OCI-M1 (cell line): ENCODE results near the gene CYP2W1.
A peak's percentile ranks its signal among the peaks of the same experiment; 100 is the strongest.

ENCODE experiments used
- DNase-seq: peaks from one replicate; lab custom pipeline; 2025; lab: John Stamatoyannopoulos, UW

CYP2W1 gene

DNA sequence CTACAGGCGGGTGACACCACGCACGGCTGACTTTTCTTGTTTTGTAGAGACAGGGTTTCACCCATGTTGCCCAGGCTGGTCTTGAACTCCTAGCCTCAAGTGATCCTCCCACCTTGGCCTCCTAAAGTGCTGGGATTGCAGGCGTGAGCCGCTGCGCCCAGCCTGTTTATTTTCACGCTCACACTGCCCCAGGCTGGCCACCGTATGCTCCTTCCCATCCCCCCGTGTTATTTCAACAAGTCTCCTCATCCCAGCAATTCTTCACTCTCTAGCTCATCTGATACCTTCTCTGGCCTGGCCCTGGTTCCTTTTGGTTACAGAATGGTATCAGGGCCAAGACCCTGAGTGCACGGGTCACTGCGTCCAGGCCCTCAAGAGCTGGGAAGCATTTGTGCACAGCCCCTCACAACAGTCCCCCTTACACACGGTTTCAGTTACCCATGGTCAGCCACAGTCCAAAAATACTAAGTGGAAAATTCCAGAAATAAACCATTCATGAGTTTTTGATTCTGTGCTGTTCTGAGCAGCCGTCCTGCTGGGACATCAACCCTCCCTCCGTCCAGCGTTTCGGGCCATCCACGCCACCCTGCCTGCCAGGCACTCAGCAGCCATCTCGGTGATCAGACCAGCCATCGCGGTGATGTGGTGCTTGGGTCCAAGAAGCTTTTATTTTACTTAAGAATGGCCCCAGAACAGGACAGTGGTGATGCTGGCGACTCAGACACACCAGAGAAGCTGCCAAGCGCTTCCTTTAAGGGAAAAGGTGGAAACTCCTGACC lies 16.5 kb upstream of the CYP2W1 start:
- no peak for DNase-seq

DNA sequence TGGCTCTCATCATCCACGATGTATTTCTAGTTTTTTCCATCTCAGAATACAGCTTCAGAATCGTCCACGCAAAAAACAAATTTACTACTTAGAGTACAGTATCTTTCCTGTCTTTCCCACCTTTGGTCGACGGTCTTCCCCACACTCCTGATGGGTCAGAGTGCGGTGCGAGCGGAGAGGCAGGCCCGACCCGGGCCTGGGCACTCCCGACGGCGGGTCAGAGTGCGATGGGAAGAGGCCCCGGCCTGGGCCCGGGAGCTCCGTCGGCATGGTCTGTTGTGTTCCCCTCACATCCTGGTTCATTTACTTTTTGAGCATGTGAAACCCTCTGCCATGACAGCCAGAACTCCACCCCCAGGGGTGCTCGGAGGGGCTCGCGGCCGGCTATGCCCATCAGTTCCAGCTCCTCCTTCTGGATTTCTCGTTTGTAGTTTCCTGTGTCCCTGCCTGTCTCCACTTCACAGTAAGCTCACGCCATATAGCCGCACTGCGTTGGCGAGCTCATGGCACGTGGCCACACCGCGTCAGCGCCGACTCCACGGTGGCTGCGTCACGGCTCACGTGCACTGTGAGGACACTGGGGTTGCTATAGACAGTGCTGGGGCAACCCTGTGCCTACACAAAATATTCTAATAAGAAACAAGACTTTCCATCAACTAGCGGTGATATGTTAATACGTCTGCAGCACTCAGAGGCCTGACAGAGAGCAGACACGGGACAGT lies 15.5 kb upstream of the CYP2W1 start:
- DNase-seq, result no peak

DNA sequence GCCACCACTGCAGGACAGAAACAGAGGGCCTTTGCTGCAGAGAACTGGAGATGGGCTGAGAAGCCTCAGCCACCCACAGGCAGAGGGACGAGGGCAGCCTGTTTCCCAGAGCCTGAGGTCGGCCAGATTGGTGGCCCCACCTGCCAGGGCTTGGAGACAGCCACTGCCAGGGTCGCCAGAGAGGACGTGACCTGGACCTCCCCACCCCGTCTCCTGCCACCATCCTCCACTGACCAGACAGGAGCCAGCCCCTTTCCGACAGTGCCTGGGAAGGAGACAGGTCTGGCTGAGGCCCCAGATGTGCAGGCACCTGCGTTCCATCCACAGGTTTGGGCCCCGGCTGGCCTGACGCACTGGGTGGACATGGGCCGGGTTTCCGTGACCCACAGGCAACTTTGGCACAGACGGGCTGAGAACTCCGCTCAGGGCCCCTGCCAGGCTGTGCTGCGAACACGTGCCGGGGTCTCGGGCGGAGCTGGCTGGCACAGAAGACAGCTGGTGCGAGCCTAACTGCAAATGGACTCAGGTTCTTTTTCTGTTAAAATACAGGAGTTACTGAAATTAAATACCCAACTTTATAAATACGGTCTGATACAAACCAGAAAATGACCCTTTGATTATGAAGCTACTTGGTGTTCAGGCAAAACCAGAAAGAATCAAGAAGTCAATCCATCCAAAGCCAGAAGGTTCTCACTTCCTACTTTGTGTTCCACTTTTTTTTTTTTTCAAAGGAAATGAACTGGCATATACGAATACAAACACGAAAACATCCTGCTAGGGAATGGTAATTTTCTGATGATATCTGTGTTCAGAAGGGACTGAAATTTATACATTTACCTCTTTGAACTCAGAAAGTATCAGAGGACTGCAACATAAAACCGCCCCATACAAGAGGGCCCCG lies 14.5 kb upstream of the CYP2W1 start:
- no peak for DNase-seq

DNA sequence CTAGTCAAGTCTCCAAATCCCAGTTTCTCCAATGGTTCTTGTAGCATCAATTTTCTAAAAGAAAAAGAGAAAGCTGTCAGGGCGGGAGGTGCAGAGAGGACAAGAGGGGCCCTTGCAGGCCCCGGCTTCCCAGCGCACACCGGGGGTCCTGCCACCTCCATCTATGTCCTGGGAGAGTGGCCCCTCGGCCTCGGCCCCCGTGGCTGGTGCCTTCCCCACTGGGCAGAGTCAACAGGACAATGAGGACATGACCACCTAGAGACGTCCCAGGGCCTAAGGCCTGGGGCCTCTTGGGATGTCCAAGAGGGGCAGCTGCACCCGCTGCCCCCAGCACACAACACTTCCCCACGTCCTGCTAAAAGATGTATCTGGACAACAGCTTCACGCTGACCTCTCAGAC lies 13.6 kb upstream of the CYP2W1 start:
- no peak for DNase-seq

DNA sequence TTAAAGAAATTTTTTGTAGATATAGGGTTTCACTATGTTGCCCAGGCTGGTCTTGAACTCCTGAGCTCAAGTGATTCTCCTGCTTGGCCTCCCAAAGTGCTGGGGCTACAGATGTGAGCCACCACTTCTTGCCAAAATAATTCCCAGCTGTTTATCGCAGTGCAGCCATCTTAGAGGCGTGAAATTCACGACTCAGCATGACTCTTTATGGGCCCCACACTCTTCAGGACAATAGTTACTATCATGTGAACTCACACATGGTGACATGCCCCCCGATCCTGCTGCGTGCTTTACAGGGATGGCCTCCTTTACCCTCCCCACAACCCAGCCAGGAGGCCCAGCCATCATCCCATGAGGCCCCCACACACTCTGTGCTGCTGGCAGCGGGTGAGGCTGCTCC lies 12.2 kb upstream of the CYP2W1 start:
- no peak for DNase-seq

DNA sequence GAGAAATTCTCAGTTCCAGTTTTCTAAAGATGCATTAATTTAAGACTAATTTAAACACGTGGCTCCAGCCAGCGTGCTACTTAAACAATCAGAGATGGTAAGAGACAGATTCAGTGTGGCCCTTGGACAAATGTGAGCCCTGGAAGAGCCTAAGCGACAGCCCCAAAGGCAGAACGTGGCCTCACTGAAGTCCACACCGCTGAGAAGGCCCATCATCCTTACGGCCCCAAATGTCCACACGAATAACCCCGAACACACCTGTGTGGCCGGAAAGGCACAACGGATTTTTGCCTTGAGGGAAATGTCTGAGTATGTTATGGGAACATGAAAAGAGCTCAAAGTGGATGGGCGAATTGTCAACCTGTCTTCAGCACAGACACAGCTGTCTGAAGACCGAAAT lies 10.9 kb upstream of the CYP2W1 start:
- DNase-seq, result no peak

DNA sequence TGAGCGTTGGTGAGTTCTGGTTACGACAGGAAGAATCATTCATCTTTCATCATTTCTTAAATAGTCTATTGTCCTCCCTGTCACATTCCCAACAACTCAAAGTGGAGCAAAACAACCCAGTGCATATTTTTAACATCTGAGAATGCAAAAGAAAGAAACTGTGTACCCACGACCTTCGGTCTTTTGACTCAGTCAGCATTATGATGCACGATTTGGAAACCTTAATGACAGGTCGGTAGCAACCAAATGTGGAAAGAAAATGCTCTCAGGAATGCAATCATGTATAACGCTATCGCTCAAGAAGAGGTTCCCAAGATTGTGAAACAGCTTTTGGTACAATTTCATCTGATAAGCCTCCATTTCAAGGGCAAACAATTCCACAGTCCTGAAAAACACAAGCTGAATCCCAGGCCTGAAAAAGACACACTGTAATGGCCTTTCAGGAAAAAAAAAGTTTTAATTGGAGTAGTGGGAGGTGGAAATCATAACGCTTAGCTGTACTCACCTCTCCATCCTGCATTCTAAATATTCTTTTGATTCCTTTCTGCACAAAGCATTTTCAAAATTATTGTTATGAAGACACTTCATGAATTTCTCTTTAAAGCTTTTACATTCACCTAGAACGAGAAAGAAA lies 10.2 kb upstream of the CYP2W1 start:
- DNase-seq, result no peak

DNA sequence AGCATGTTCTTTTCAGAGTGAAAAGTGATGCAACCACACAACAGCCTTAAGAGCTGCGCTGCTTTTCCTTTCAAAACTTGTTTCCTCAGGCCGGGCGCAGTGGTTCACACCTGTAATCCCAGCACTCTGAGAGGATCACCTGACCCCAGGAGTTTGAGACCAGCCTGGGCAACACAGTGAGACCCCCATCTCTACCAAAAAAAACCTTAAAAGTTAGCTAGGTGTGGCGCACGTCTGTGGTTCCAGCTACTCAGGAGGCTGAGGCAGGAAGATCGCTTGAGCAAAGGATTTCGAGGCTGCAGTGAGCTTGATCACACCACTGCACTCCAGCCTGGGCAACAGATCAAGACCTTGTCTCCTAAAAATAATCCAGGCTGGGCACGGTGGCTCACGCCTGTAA lies 9.7 kb upstream of the CYP2W1 start:
- no peak for DNase-seq

DNA sequence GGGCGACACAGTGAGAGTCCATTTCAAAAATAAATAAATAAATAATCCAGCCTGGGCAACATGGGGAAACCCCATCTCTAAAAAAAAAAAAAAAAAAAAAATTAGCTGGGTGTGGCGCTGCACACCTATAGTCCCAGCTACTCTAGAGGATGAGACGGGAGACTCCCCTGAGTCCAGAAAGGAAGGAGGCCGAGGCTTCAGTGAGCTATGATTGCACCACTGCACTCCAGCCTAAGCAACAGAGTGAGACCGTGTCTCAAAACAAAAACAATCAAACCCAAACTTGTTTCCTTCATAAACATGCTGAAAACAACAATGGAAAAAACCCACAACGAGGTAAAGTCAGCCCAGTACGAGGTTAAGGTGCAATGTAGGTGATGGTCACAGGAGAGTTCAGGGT lies 8.8 kb upstream of the CYP2W1 start:
- DNase-seq, result peak; percentile 23

DNA sequence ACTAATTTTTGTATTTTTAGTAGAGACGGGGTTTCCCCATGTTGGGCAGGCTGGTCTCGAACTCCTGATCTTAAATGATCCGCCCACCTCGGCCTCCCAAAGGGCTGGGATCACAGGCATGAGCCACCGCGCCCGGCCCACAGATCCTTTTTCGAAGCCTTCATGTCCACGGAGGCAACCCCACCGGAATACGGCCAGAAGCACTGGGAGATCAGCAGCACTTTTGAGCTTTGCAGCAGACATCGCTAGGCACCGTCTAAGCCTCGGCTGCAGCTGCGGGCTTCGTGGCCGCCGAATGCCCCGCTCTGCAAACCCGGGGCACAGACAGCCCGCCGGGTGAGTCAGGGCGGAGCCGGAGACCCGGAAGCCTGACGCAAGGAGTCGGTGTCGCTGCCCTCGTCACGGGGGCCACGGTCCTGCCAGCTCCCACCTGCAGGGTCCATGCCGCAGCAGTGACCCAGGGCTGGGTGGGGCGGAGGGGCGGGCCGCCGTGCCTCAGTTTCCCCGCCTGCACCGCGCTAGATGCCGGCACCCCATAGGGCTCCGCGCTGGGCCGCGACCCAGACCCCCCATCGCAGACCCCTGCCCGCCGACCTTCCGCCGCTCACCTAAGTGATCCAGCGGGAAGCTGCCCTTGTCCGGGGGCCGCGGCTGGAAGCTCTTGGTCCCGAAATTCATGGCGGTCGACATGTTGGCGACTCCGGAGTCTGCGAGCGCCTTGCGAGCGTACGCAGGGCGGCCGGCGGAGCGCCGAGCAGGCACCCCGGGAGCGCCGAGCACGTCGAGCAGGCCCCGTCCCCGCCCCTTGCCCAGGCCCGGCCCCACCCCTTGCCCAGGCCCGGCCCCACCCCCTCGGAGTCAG lies 7.9 kb upstream of the CYP2W1 start, which contains the start of gene COX19:
Gene COX19, minus strand, starts transcription at position 730 of the 862 bp plus-strand sequence. Its CDS starts 40 bp downstream, at position 690.
- peak; percentile 76 for DNase-seq

DNA sequence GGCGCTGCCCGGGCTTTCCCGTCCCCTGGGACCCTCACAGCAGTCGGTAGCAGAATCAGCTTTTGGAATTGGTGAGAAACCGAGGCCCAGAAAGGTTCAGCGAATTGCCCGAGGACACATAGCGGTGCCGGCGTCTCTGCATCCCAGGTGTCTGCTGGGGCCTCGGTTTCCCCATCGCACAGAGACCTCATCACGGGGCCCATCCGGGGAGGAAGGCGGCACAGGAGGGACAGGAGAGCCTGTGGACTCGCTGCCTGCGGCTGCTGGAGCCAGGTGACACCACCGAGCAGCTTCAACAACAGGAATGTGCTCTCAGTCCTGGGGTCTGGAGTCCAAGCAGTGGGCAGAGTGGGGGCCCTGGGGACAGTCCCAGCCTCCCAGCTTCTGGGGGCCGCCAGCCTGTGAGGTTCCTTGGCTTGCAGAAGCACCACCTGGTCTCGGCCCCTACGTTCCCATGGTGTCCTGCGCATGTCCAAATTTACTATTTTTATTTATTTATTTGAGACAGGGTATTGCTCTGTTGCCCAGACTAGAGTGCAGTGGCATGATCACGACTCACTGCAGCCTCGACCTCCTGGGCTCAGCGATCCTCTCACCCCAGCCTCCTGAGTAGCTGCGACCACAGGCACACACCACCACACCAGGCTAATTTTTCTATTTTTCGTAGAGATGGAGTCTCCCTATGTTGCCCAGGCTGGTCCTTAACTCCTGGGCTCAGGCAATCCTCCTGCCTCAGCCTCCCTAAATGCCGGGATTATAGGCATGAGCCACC lies 7.1 kb upstream of the CYP2W1 start:
- DNase-seq, result no peak

DNA sequence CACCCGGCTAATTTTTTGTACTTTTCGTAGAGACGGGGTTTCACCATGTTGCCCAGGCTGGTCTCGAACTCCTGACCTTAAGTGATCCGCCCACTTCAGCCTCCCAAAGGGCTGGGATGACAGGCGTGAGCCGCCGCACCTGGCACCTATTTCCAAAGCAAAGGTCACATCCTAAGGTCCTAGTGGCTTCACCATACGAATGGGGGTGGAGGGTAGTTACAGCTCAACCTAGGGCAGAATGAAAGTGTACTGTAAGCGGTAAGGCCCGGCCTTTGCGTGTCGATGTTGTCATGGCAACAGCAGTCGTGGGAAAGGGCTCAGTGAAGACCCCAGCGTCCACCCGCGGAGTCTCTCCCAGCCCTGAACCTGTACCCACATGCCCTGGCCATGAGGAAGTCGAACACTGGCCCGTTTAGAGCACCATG lies 6.1 kb upstream of the CYP2W1 start:
- DNase-seq, result no peak

DNA sequence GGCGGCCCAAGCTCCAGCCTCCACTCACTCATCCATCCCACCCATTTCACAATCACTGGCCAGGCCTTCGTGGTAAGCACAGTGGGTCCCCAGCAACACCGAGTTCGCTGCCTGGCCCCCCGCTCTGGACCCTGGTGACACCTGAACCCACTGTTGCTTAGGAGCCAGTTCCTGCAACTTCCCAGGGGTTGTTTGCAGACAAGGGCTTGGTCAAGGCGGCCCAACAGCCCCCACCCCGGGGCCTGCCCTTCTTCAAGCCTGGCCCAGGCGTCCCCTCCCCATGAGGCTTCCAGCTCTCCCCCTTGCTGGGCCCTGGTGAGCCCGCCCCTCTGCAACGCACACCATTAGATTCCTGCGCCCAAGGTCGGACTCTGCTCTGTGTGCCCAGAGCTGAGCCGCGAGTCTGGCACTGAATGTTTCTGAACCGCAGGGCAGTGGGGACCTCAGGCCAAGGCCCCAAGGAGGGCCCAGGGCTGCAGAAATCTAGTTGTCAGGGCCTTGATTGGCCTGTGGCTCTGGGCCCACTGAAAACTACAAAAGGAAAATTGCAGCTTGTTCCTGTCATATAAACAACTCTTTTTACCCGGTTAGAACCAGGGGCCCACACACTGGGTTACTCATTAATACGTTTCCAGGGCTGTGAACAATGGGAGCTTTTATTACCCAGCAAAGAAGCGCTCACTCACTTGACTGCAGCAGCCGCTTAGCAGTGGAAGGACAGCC lies 5.5 kb upstream of the CYP2W1 start:
- DNase-seq, result no peak

DNA sequence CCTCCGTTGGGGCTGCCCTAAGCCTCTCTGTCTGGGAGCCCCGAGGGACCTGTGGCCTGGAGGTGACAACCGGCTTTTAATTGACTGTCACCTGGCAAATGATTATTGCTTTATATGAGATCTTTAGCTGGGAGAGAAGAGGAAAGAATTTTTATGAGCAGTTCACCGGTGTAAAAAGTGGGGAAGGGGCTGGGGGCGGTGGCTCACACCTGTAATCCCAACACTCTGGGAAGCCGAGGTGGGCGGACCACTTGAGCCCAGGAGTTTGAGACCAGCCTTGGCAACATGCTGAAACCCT lies 5.0 kb upstream of the CYP2W1 start:
- no peak for DNase-seq

DNA sequence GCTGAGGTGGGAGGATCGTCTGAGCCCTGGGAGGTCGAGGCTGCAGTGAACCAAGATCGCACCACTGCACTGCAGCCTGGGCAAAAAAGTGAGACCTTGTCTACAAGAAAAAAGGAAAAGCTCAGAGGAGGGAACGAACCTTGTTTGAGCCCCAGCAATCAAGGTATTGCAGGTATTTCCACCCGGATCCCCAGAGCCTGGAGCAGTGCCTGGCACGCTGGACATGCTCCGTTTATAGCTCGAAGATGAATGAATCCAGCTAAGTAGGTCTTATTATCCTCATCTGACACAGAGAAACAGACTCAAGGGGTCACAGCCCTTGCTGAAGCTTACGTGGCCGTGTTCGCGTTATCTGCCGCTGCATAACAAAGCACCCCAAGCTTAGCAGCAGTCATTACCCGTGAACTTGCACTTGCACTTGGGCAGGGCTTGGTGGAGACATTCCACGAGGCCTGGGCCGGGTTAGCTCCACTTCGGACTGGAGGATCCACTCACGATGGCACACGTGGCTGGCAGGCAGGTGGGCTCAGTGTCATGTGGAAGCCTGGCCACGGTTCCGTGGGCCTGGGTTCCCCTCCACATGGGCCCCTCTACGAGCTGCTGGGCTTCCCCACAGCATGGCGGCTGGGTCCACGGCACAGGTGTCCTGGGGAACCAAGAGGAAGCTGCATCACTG lies 4.4 kb upstream of the CYP2W1 start:
- no peak for DNase-seq

DNA sequence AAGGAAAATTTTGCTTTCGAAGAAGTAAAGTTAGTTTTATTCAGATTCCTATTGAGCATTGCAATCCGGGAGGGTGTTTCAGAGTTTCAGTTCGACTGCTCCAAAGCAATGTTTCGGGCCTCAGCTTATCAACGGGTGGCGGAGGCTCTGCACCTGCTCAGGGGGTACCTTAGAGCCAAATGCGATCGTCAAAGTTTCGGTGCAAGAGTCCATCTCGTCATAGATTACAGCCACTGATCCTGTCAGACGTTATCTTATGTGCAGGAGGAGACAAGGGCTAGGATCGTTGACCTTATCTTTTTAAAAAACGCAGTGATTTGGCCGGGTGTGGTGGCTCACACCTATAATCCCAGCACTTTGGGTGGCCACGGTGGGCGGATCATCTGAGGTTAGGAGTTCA lies 3.8 kb upstream of the CYP2W1 start:
- no peak for DNase-seq

DNA sequence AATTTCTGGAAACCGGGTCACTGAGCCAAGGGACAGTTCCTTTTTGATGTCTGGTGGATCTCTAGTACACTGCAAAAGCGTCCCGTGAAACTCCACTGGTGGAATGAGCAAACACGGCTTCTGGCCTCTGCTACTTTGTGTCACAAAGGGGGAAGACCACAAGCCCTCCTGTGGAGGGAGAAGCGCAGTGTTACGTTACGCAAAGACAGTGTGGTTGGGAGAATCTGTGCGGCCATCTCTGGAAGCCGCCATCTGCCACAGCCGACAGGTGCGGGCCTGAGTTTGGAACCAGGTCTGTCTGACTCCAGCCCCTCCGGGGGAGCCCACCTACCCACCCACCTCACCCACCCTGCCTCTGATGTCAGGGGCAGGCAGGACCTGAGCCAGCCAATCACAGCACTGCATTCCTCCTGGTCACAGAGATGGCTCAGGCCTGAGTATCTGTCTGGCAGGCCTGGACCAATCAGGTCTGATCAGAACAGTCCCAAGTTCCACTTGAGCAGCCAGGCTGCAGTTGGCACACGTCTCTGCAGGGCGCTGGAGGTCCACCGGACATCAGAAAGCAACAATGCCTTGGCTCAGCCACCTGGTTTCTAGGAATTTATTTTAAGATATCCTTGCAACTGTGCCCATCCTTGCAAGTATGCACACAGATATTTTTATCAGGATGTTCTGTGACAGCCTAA lies 3.0 kb upstream of the CYP2W1 start:
- DNase-seq, result no peak

DNA sequence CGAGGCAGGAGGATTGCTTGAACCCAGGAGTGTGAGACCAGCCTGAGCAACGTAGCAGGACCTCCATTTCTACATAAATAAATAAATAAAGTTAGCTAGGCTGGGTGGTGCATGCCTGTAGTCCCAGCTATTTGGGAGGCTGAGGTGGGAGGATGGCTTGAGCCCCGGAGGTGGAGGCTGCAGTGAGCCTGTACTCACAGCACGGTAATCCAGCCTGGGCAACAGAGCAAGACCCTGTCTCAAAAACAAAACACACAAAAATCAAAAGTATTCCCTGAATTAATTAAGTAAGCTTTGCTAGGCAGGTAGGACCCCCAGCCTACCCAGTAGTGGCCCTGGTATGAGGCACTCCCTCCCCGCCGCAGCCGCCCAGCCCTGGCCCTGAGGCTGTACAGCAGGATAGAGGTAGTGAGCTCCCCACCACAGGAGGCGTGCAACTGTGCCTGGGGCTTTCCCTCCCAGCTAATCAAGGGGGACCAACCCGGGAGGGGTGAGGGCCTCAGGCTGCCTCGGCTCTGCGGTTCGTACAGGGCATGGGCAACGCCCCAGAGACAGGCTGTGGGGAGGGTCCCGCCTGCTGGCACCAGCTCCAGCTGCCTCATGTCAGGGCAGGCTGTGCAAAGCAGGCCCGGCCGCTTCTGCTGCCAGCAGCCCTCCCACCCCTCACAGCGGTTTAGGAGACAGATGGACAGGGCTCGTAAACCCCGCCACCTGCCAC lies 1.0 kb upstream of the CYP2W1 start:
- no peak for DNase-seq
